Neural cell (in vitro differentiated cells): ENCODE data around the gene DLX1.

Experiments
- POLR2AphosphoS5 ChIP-seq: IDR thresholded peaks from 2 replicates; pipeline ENCODE4 v1.6.1; 2012
- RAD21 ChIP-seq: fragments of 450-650 bp; conservative IDR thresholded peaks from 2 replicates; pipeline ENCODE4 v1.6.1; 2014; ENCODE audit warnings: antibody characterized with exemption, mild to moderate bottlenecking, moderate library complexity
- TF ChIP-seq, protein P1 (sequence below): fragments of 450-650 bp; IDR thresholded peaks from 2 replicates; pipeline ENCODE4 v1.5.1; 2014; ENCODE audit warnings: antibody characterized with exemption, mild to moderate bottlenecking, moderate library complexity; ENCODE audit not compliant: poor library complexity, severe bottlenecking

GRCh38 chr2:172114579-172114978, 29.3 kb downstream of the DLX1 start:
- TF ChIP-seq, protein P1, sequence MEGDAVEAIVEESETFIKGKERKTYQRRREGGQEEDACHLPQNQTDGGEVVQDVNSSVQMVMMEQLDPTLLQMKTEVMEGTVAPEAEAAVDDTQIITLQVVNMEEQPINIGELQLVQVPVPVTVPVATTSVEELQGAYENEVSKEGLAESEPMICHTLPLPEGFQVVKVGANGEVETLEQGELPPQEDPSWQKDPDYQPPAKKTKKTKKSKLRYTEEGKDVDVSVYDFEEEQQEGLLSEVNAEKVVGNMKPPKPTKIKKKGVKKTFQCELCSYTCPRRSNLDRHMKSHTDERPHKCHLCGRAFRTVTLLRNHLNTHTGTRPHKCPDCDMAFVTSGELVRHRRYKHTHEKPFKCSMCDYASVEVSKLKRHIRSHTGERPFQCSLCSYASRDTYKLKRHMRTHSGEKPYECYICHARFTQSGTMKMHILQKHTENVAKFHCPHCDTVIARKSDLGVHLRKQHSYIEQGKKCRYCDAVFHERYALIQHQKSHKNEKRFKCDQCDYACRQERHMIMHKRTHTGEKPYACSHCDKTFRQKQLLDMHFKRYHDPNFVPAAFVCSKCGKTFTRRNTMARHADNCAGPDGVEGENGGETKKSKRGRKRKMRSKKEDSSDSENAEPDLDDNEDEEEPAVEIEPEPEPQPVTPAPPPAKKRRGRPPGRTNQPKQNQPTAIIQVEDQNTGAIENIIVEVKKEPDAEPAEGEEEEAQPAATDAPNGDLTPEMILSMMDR, result no peak
- no peak for TF ChIP-seq POLR2AphosphoS5
- no peak for TF ChIP-seq RAD21
